Activated CD8-positive, alpha-beta memory T cell treated with anti-CD3 and anti-CD28 coated beads, Interleukin-2, amount 50 U/mL, for 4 hours (primary cell): ENCODE data around the gene ASMT.
"Not testable (repeated sequence)": the region's sequence is repeated elsewhere in the genome, so short reads cannot be mapped to it uniquely, and the experiment has no call there.

Source experiments
- DNase-seq: peaks from one replicate; pipeline ENCODE4 v3.0.0-alpha.2; 2020

ASMT gene, protein sequence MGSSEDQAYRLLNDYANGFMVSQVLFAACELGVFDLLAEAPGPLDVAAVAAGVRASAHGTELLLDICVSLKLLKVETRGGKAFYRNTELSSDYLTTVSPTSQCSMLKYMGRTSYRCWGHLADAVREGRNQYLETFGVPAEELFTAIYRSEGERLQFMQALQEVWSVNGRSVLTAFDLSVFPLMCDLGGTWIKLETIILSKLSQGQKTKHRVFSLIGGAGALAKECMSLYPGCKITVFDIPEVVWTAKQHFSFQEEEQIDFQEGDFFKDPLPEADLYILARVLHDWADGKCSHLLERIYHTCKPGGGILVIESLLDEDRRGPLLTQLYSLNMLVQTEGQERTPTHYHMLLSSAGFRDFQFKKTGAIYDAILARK

DNA sequence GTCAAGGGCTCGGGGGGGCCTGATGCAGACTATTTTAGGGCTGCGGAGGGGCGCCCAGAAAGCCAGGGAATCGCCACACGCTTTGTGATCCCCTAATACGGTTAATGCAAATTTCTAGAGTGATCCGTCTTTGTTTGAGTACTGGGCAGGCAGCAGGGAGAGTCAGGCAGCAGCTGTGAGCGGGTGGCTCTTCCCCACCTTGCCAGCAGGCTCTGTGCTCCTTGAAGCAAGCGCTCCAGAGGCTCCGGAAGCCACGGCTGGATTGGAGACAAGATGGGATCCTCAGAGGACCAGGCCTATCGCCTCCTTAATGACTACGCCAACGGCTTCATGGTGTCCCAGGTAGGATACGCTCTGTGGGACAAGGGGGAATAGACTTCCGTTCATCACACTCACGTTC lies at the start of gene ASMT:
Gene ASMT (plus strand): TSS at position 133 of the 400 bp plus-strand sequence. CDS start 141 bp downstream, at position 274.
- no peak for DNase-seq

DNA sequence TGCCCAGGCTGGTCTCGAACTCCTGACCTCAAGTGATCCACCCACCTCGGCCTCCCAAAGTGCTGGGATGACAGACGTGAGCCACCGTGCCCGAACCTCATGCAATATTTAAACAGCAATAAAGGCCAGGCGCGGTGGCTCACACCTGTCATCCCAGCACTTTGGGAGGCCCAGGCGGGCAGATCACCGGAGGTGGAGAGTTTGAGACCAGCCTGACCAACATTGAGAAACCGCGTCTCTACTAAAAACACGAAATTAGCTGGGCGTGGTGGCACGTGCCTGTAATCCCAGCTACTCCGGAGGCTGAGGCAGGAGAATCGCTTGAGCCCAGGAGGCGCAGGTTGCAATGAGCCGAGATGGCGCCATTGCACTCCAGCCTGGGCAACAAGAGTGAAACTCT lies 40.7 kb upstream of the ASMT start:
- DNase-seq: not testable (repeated sequence)

DNA sequence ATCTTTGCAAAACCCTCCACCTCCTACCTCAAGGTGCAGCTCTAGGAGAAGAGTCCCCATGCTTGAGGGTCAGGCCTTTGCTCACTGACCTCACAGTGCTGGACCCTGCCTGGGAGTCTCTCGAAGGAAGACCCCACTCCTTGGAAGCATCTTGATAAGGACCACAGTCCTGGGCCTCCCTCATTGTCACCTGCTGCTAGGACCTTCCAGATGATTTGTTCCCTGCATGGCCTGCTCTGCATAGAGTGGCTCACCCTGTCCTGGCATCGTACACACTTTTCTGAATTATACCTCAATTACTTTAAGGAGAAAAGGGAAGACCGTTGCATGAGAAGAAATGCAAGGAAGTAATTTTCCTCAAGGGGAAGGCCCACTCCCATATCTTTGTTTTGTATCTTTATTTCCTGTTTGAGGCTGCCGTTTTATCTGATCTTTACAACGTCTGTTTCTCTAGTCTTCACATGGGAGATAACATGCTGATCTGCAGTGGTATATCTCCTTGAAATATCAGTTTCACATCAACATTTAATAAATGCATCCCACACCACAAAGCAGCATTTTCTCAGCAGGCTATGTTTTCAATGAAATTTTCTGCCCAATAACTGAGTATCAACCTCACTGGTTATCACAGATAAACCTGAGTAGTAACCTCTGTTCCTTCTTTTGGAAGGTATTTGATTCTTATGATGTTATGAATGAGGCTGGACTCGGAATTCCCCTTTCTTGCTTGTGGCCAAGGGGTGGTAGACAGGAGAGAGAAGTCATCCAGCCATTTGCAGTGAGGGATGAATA lies 38.5 kb upstream of the ASMT start:
- DNase-seq: no peak

DNA sequence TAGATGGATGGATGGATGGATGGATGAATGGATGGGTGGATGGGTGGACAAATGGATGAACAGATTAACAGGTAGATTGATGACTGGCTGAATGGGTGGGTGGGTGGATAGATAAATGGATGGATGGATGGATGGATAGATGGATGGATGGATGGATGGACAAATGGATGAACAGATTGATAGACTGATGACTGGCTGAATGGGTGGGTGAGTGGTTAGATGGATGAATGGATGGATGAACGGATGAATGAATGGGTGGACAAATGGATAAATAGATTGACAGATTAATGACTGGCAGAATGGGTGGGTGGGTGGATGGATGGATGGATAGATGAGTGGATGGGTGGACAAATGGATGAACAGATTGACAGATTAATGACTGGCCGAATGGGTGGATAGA lies 37.0 kb upstream of the ASMT start:
- no peak for DNase-seq

- no peak for DNase-seq
Observed at GRCh38 chrX:1578511-1579173, 36.2 kb upstream of the ASMT start.

DNA sequence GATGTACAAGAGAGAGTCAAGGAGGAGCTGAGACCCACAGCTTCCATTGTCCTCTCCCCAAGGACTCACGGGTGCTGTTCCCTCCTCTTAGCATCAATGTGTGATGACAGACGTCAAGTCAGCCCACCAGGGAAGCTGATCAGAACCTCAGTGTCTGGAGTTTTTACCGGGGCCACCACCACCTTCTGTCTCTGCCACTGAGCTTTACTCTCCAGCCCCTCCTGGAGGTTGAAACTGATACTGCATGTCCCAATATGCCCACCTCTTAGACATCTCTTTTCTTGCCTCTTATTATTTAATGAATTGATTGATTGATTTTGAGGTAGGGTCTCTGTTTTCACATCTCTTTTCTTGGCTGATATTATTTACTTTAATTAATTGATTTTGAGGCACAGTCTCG lies 33.7 kb upstream of the ASMT start:
- peak; percentile 60 for DNase-seq

DNA sequence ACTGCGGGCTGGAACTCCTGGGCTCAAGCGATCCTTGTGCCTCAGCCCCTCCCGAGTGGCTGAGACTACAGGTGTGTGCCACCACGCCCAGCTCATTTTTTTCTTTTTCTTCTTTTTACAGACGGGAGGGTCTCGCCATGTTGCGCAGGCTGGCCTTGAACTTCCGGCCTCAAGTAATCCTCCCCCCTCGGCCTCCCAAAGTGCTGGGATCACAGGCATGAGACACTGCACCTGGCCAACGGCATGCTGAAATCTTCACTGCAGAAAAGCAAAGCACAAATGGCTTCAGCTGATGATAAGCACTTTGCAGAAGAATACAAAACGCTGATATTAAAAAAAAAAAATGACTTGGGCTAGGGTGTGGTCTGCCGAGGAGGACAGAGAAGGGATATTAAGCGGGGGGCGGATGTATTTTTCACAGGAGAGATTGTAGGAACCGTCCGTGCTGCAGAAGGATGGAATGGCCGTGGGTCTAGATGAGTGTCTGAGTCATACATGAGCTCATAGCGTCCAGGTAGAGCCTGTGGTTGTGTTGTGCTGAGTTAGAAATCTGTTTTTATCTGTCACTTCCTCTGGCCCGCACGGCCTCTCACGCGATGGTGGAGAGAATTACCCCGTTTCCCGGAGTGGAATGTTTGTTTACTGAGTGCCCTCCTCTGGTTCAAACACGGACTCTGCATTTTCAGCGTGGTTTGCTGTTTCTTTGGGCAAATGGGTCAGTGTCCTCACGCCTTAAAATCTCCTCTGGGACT lies 32.0 kb upstream of the ASMT start:
- DNase-seq: no peak

DNA sequence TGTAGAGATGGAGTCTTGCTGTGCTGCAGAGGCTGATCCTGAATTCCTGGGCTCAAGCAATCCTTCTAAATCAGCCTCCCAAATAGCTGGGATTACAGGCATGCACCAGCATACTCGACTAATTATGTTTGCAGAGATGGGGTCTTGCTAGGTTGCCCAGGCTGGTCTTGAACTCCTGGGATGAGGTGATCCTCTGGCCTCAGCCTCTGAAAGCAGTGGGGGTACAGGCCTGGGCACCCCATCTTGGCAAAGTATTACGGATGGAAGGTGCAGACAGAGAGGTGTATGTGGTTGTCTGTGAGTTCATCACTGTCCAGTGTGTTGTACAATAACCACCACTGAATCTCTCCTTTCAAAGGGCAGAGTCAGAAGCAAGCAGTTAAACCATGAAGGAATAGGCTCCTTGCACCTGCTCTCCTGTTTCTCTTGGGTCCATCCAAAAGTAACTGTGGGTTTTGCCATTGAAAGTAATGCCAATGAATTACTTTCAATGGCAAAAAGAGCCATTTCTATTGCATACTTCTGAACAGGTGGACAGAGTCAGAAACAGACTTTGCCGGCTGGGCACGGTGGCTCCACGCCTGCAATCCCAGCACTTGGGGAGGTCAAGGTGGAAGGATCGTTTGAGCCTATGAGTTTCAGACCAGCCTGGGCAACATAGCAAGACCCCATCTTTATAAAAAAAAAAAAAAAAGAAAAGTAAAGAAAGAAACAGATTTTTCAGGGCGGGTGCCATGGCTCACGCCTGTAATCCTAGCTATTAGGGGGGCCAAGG lies 30.4 kb upstream of the ASMT start:
- DNase-seq: no peak

- DNase-seq: no peak
Observed at GRCh38 chrX:1587161-1587560, 27.7 kb upstream of the ASMT start.

- no peak for DNase-seq
Observed at GRCh38 chrX:1589356-1590130, 25.3 kb upstream of the ASMT start.

DNA sequence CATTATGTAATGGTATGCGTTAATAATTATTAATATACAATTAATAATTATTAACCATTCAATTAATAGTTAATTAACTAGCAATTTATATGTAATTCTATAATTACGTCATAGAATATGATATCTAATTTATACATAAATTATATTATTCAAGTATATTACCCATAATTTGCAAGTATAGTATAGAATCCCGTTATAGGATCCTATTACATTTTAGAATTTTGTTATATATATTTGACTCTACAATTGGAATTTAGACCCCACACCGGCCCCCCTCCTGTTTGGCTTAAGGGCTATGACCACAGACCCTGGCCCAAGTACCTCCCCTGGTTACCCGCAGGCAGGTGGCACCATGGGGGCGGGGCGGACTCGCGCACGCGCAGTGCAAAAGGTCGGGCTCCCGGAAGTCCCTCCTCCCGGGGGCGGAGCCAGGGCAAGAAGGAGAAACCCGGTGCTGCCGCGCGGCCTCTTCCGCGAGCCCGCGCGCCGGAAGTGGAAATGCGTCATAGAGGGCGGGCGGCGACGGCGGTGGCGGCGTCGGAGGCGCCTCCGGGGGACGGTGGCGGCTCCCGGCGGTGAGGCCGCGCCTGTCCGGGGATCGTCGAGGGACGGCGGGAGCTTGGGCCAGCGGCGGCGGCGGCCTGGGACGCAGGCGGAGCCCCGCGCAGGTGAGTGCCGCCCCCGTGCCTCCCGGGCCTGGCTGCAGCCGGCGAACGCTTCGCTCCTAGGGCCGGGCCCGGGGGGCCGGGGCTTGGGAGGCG lies 23.6 kb upstream of the ASMT start, which contains the start of gene AKAP17A:
Gene AKAP17A (plus strand): TSS at position 503 of the 761 bp plus-strand sequence. CDS start 1,859 bp downstream, outside the sequence.
- peak; percentile 99 for DNase-seq

- DNase-seq: no peak
Observed at GRCh38 chrX:1591863-1592469, 22.9 kb upstream of the ASMT start.

DNA sequence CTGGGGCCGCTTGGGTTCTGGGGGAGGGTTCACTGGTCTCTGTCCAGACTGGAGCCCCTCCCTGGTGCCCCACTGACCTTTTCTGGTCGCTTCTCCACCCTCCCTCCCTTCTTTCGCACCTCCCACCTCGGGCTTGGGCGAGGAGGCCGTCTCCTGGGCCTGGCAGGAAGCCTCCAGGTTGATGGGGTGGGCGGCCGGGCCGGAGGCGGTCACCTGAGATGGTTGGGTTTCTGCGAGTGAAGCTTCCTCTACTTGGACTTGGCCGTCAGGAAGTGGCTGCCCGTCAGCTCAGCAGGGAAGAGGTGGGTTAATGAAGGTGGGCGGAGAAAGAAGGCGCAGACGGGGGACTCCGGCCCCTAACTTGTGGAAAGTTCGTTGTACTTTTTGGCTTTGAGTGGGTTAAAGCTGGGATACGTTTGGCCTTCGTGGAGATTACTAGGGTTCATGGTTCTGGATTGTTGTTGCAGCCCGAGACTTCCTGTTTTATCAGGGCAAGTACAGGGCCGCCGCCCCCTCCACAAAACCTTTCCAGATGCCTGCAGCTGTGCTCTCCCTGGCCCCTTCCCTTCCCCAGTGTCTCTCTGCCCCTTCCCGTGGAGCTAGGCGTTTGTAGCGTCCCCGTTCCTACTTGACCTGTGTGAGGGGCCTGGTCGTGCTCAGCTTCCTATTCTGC lies 22.3 kb upstream of the ASMT start:
- no peak for DNase-seq

GRCh38 chrX:1593286-1594271 lies 21.3 kb upstream of the ASMT start:
- DNase-seq: no peak

GRCh38 chrX:1595711-1596060 lies 19.2 kb upstream of the ASMT start:
- DNase-seq: peak; percentile 9

GRCh38 chrX:1596676-1597344 lies 18.0 kb upstream of the ASMT start:
- peak; percentile 1 for DNase-seq

DNA sequence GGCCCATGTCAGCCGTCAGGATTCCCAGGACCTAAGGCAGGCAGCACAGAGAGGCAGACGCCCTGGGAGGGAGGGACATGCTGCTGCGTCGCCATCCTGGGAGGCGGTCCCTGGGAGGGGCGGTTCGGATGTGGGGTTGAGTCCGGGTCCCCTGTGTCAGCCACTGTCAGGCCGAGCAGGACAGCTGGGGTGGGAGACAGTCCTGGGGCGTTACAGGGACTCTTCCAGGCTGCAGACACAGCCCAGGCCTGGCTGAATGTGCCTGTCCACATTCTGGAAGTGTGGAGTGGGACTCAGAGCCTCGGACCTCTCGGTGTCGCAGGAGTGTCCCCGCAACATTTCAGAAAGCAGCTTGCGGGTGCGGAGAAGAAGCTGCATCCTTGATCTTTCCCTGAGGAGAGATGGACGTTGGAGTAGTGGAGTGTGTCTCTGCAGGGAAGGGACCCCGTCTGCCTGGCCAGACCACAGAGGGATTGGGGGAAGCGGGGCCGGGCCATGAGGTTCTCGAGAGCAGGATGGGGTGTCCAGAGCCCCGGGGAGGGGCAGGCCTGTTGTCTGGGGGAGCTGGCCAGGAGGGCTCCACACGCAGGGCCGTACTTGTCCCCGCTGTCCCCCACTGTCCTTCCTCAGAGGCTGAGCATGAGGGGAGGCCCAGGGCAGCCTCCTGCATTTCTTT lies 17.4 kb upstream of the ASMT start:
- DNase-seq: peak; percentile 11
